GM23338 (cell line): ENCODE measurements around the gene TBC1D16. TPM values are rescaled to one million over a fixed set of nuclear protein-coding genes. Genes with fewer than 3 reads are reported as not detected.

ENCODE experiments used
- ATAC-seq: fragments of 200-7000 bp; cut with Tn5 transposase; 3 replicates; pipeline ENCODE4 v1.9.1; 2020
- DNase-seq: peaks from one replicate; pipeline ENCODE4 v3.0.0-alpha.2; 2015; ENCODE audit warnings: low spot score
- H2AFZ ChIP-seq: fragments of 200-600 bp; sonication (generic); 2 replicates; pipeline ENCODE4 v1.8.0; 2016; ENCODE audit warnings: antibody characterized with exemption, mild to moderate bottlenecking, moderate library complexity
- H3F3A ChIP-seq: fragments of 200-600 bp; sonication (generic); replicated peaks from 2 replicates; pipeline ENCODE4 v1.8.0; 2017; ENCODE audit warnings: antibody characterized with exemption, mixed run types, low read depth
- H3K27ac ChIP-seq: fragments of 200-600 bp; sonication (generic); 2 replicates; pipeline ENCODE4 v1.6.1; 2016; ENCODE audit warnings: low read depth
- H3K27me3 ChIP-seq: fragments of 200-600 bp; sonication (generic); 2 replicates; pipeline ENCODE4 v1.8.0; 2016; ENCODE audit warnings: mild to moderate bottlenecking, mixed run types, moderate library complexity; ENCODE audit not compliant: insufficient read depth
- H3K36me3 ChIP-seq: fragments of 200-600 bp; sonication (generic); 2 replicates; pipeline ENCODE4 v1.8.0; 2016; ENCODE audit warnings: mild to moderate bottlenecking; ENCODE audit not compliant: insufficient read depth
- H3K4me1 ChIP-seq: fragments of 200-600 bp; sonication (generic); 2 replicates; pipeline ENCODE4 v1.8.0; 2016; ENCODE audit warnings: mild to moderate bottlenecking, moderate library complexity; ENCODE audit not compliant: insufficient read depth
- H3K4me2 ChIP-seq: fragments of 200-600 bp; sonication (generic); 2 replicates; pipeline ENCODE4 v1.7.1; 2017; ENCODE audit warnings: mixed run types
- H3K4me3 ChIP-seq: fragments of 200-600 bp; sonication (generic); 2 replicates; pipeline ENCODE4 v1.6.1; 2016; ENCODE audit warnings: mixed run types
- H3K79me2 ChIP-seq: fragments of 200-600 bp; sonication (generic); replicated peaks from 2 replicates; pipeline ENCODE4 v1.8.0; 2017; ENCODE audit warnings: mild to moderate bottlenecking; ENCODE audit not compliant: insufficient read depth
- H3K9me2 ChIP-seq: fragments of 200-600 bp; sonication (generic); 2 replicates; pipeline ENCODE4 v1.8.0; 2017; ENCODE audit not compliant: insufficient read depth
- H4K20me1 ChIP-seq: fragments of 200-600 bp; sonication (generic); replicated peaks from 2 replicates; pipeline ENCODE4 v1.8.0; 2017; ENCODE audit warnings: mild to moderate bottlenecking; ENCODE audit not compliant: insufficient read depth
- H3K27ac Mint-ChIP-seq: 2 replicates; pipeline ENCODE4 v1.8.0; 2020; ENCODE audit warnings: inconsistent platforms, mild to moderate bottlenecking, moderate library complexity, mixed read lengths
- H3K27me3 Mint-ChIP-seq: 3 replicates; pipeline ENCODE4 v1.8.0; 2022; ENCODE audit warnings: low read depth, mild to moderate bottlenecking, moderate library complexity, mixed read lengths, inconsistent platforms; ENCODE audit not compliant: insufficient read depth, poor library complexity
- H3K36me3 Mint-ChIP-seq: 3 replicates; pipeline ENCODE4 v1.8.0; 2021; ENCODE audit warnings: low read depth, mild to moderate bottlenecking, inconsistent platforms, moderate library complexity, mixed read lengths
- H3K4me1 Mint-ChIP-seq: 3 replicates; pipeline ENCODE4 v1.8.0; 2020; ENCODE audit warnings: mild to moderate bottlenecking, inconsistent platforms, mixed read lengths
- H3K4me3 Mint-ChIP-seq: 3 replicates; pipeline ENCODE4 v1.8.0; 2021; ENCODE audit warnings: moderate library complexity, mild to moderate bottlenecking, inconsistent platforms, mixed read lengths
- H3K9me3 Mint-ChIP-seq: 3 replicates; pipeline ENCODE4 v1.8.0; 2020; ENCODE audit warnings: moderate library complexity, mild to moderate bottlenecking, inconsistent platforms, mixed read lengths
- CREB1 ChIP-seq: fragments of 250-450 bp; sonication (Bioruptor Pico); IDR thresholded peaks from 2 replicates; pipeline ENCODE4 v1.5.0; 2020; ENCODE audit warnings: low read depth, mild to moderate bottlenecking, moderate library complexity
- EZH2 ChIP-seq: fragments of 200-600 bp; sonication (generic); IDR thresholded peaks from one replicate; pipeline ENCODE4 v1.8.0; 2017; ENCODE audit warnings: antibody characterized with exemption, mild to moderate bottlenecking, low read depth; ENCODE audit not compliant: unreplicated experiment
- EZH2phosphoT487 ChIP-seq: fragments of 200-600 bp; sonication (generic); IDR thresholded peaks from one replicate; pipeline ENCODE4 v1.8.1; 2018; ENCODE audit warnings: antibody characterized with exemption; ENCODE audit not compliant: unreplicated experiment
- JUNB ChIP-seq: IDR thresholded peaks from one replicate; pipeline ENCODE4 v1.6.1; 2016; ENCODE audit warnings: antibody characterized with exemption; ENCODE audit not compliant: unreplicated experiment
- NANOG ChIP-seq: IDR thresholded peaks from 2 replicates; pipeline ENCODE4 v1.6.1; 2016; ENCODE audit warnings: antibody characterized with exemption, borderline replicate concordance
- POLR2AphosphoS5 ChIP-seq: IDR thresholded peaks from 2 replicates; pipeline ENCODE4 v1.6.1; 2016; ENCODE audit warnings: antibody characterized with exemption, low read depth
- STAT1 ChIP-seq: IDR thresholded peaks from one replicate; pipeline ENCODE4 v1.6.1; 2016; ENCODE audit warnings: antibody characterized with exemption; ENCODE audit not compliant: unreplicated experiment
- ZNF114 ChIP-seq: fragments of 250-450 bp; sonication (Bioruptor Pico); IDR thresholded peaks from 2 replicates; pipeline ENCODE4 v1.5.0; 2020; ENCODE audit warnings: mild to moderate bottlenecking, moderate library complexity
- polyA plus RNA-seq: library from polyadenylated mRNA; unstranded; fragments of >200 nt; fragmentation: Nextera tagmentation; extraction: Ambion mirVana; gene quantifications from 2 replicates; pipeline ENCODE4 v1.2.1, GENCODE V29; 2016
- total RNA-seq: library from RNA; depleted of rRNA; stranded (reverse); fragments of >200 nt; shearing (Covaris generic); gene quantifications from 2 replicates; pipeline ENCODE4 v1.2.3, GENCODE V29; 2014
- TF ChIP-seq, protein P1 (sequence below): fragments of 250-450 bp; sonication (Bioruptor Pico); IDR thresholded peaks from 2 replicates; pipeline ENCODE4 v1.5.0; 2020; ENCODE audit warnings: mild to moderate bottlenecking, moderate library complexity
- TF ChIP-seq, protein P2 (sequence below): IDR thresholded peaks from 2 replicates; pipeline ENCODE4 v1.6.1; 2016; ENCODE audit warnings: antibody characterized with exemption
- TF ChIP-seq, protein P3 (sequence below), 2 experiments: fragments of 200-600 bp in 1 of 2; sonication (generic) in 1 of 2; conservative IDR thresholded peaks; 2 replicates each; pipeline versions ENCODE4 v1.5.1 to v1.6.1; 2016 to 2017; ENCODE audit warnings: antibody characterized with exemption in 2 of 2, low read depth in 2 of 2, mild to moderate bottlenecking in 2 of 2, moderate library complexity in 1 of 2

Gene TBC1D16
- total and polyA plus RNA-seq, 2 experiments from 2014 or later, result 16.7 to 104 TPM

DNA sequence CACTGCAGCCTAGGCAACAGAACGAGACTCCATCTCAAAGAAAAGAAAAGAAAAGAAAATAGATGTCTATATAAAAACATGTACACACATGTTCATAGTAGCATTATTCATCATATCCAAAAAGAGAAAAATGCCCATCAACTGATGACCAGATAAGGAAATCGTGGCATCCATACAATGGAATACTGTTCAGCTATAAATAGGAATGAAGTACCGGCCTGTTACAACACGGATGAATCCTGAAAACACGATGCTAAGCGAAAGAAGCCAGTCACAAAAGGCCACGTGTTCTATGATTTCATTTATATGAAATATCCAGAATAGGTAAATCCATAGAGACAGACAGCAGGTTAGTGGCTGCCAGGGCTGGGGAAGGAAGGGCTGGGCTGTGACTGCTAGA lies 65.8 kb downstream of the TBC1D16 start (continued):
- TF ChIP-seq, protein P1, sequence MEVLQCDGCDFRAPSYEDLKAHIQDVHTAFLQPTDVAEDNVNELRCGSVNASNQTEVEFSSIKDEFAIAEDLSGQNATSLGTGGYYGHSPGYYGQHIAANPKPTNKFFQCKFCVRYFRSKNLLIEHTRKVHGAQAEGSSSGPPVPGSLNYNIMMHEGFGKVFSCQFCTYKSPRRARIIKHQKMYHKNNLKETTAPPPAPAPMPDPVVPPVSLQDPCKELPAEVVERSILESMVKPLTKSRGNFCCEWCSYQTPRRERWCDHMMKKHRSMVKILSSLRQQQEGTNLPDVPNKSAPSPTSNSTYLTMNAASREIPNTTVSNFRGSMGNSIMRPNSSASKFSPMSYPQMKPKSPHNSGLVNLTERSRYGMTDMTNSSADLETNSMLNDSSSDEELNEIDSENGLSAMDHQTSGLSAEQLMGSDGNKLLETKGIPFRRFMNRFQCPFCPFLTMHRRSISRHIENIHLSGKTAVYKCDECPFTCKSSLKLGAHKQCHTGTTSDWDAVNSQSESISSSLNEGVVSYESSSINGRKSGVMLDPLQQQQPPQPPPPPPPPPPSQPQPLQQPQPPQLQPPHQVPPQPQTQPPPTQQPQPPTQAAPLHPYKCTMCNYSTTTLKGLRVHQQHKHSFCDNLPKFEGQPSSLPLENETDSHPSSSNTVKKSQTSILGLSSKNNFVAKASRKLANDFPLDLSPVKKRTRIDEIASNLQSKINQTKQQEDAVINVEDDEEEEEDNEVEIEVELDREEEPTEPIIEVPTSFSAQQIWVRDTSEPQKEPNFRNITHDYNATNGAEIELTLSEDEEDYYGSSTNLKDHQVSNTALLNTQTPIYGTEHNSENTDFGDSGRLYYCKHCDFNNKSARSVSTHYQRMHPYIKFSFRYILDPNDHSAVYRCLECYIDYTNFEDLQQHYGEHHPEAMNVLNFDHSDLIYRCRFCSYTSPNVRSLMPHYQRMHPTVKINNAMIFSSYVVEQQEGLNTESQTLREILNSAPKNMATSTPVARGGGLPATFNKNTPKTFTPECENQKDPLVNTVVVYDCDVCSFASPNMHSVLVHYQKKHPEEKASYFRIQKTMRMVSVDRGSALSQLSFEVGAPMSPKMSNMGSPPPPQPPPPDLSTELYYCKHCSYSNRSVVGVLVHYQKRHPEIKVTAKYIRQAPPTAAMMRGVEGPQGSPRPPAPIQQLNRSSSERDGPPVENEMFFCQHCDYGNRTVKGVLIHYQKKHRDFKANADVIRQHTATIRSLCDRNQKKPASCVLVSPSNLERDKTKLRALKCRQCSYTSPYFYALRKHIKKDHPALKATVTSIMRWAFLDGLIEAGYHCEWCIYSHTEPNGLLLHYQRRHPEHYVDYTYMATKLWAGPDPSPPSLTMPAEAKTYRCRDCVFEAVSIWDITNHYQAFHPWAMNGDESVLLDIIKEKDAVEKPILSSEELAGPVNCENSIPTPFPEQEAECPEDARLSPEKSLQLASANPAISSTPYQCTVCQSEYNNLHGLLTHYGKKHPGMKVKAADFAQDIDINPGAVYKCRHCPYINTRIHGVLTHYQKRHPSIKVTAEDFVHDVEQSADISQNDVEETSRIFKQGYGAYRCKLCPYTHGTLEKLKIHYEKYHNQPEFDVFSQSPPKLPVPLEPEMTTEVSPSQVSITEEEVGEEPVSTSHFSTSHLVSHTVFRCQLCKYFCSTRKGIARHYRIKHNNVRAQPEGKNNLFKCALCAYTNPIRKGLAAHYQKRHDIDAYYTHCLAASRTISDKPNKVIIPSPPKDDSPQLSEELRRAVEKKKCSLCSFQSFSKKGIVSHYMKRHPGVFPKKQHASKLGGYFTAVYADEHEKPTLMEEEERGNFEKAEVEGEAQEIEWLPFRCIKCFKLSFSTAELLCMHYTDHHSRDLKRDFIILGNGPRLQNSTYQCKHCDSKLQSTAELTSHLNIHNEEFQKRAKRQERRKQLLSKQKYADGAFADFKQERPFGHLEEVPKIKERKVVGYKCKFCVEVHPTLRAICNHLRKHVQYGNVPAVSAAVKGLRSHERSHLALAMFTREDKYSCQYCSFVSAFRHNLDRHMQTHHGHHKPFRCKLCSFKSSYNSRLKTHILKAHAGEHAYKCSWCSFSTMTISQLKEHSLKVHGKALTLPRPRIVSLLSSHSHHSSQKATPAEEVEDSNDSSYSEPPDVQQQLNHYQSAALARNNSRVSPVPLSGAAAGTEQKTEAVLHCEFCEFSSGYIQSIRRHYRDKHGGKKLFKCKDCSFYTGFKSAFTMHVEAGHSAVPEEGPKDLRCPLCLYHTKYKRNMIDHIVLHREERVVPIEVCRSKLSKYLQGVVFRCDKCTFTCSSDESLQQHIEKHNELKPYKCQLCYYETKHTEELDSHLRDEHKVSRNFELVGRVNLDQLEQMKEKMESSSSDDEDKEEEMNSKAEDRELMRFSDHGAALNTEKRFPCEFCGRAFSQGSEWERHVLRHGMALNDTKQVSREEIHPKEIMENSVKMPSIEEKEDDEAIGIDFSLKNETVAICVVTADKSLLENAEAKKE, result no peak
- TF ChIP-seq, protein P2, sequence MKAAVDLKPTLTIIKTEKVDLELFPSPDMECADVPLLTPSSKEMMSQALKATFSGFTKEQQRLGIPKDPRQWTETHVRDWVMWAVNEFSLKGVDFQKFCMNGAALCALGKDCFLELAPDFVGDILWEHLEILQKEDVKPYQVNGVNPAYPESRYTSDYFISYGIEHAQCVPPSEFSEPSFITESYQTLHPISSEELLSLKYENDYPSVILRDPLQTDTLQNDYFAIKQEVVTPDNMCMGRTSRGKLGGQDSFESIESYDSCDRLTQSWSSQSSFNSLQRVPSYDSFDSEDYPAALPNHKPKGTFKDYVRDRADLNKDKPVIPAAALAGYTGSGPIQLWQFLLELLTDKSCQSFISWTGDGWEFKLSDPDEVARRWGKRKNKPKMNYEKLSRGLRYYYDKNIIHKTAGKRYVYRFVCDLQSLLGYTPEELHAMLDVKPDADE, result no peak
- TF ChIP-seq NANOG (no peak), CREB1 (no peak), POLR2AphosphoS5 (no peak), JUNB (no peak), EZH2 (no peak), ZNF114 (CRISPR knock-in tag) (no peak)

DNA sequence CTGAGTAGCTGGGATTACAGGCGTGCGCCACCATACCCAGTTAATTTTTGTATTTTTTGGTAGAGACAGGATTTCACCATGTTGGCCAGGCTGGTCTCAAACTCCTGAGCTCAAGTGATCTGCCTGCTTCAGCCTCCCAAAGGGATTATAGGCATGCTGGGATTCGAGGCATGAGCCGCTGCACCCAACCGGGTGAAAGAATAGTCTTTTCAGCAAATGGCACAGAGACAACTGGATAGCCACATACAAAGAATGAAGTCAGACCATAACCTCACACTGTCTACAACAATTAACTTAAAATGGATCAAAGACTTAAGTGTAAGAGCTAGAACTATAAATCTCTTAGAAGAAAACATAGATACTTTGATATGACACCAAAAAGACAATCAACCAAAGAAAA lies 67.6 kb downstream of the TBC1D16 start:
- Histone ChIP-seq H3F3A (peaks cover 10% of the 10 kb centered on the region; the same call in 1 of the 2 replicates), H3K79me2 (peaks cover 53% of the 10 kb centered on the region), H4K20me1 (no peaks in the 10 kb centered on the region; the same call in 1 of the 2 replicates), H3K27me3 (no peaks in the 10 kb centered on the region), H3K27ac (no peak overlapping the region), H3K4me1 (peaks cover 9% of the 10 kb centered on the region; the same call in 1 of the 2 replicates), H3K4me3 (no peak overlapping the region), H3K9me2 (no peaks in the 10 kb centered on the region), H3K36me3 (peaks cover 8% of the 10 kb centered on the region), H3K4me2 (no peak overlapping the region), H2AFZ (no peak overlapping the region)
- ATAC-seq (peak; percentile 59), DNase-seq (no peak)
- Mint-ChIP-seq H3K27me3 (peaks cover 5% of the 10 kb centered on the region), H3K4me3 (no peak overlapping the region), H3K4me1 (peaks cover 23% of the 10 kb centered on the region), H3K27ac (no peak overlapping the region), H3K9me3 (peaks cover 9% of the 10 kb centered on the region), H3K36me3 (peaks cover 25% of the 10 kb centered on the region)
- no peak for TF ChIP-seq STAT1
- no peak for TF ChIP-seq ZNF114 (CRISPR knock-in tag)
- TF ChIP-seq JUNB, result no peak
- TF ChIP-seq, protein P3, sequence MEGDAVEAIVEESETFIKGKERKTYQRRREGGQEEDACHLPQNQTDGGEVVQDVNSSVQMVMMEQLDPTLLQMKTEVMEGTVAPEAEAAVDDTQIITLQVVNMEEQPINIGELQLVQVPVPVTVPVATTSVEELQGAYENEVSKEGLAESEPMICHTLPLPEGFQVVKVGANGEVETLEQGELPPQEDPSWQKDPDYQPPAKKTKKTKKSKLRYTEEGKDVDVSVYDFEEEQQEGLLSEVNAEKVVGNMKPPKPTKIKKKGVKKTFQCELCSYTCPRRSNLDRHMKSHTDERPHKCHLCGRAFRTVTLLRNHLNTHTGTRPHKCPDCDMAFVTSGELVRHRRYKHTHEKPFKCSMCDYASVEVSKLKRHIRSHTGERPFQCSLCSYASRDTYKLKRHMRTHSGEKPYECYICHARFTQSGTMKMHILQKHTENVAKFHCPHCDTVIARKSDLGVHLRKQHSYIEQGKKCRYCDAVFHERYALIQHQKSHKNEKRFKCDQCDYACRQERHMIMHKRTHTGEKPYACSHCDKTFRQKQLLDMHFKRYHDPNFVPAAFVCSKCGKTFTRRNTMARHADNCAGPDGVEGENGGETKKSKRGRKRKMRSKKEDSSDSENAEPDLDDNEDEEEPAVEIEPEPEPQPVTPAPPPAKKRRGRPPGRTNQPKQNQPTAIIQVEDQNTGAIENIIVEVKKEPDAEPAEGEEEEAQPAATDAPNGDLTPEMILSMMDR (conservative IDR thresholded peaks at IDR 0.05; ENCODE audit: low read depth in 2 of 2), result no peak
- TF ChIP-seq EZH2phosphoT487, result no peak
